NCI-H524 (cell line): Measurements from ENCODE around the gene CADPS.
A peak's percentile ranks its signal among the peaks of the same experiment; 100 is the strongest.
"Not testable (repeated sequence)": the region's sequence is repeated elsewhere in the genome, so short reads cannot be mapped to it uniquely, and the experiment has no call there.

Experiments used
- DNase-seq, 2 experiments: peaks; one replicate each; lab custom pipeline; 2025; lab: John Stamatoyannopoulos, UW

Gene CADPS

GRCh38 chr3:62600033-62600432 is 275.2 kb downstream of the CADPS start:
- peak; percentile 47 to 78 for DNase-seq

GRCh38 chr3:62597491-62597890 is 277.7 kb downstream of the CADPS start:
- no peak for DNase-seq

GRCh38 chr3:62592408-62592807 is 282.8 kb downstream of the CADPS start:
- DNase-seq: no peak

GRCh38 chr3:62589078-62589477 is 286.1 kb downstream of the CADPS start:
- DNase-seq: no peak

GRCh38 chr3:62587579-62588031 is 287.6 kb downstream of the CADPS start:
- peak in 1 of 2 experiments; percentile 25 for DNase-seq

GRCh38 chr3:62587169-62587568 is 288.0 kb downstream of the CADPS start:
- no peak for DNase-seq

- no peak for DNase-seq
These were observed 288.9 kb downstream of the CADPS start for GRCh38 chr3:62586356-62586755.

- no peak for DNase-seq
These were observed 289.4 kb downstream of the CADPS start for GRCh38 chr3:62585861-62586260.

- no peak for DNase-seq
These were observed 290.6 kb downstream of the CADPS start for GRCh38 chr3:62584636-62585035.

- DNase-seq: no peak
These were observed 292.6 kb downstream of the CADPS start for GRCh38 chr3:62582495-62583172.

GRCh38 chr3:62580485-62580884 is 294.7 kb downstream of the CADPS start:
- DNase-seq: not testable (repeated sequence)

GRCh38 chr3:62577153-62577552 is 298.1 kb downstream of the CADPS start:
- no peak for DNase-seq

GRCh38 chr3:62574266-62574898 is 300.8 kb downstream of the CADPS start:
- DNase-seq: no peak

- DNase-seq: no peak
These were observed 303.3 kb downstream of the CADPS start for GRCh38 chr3:62571916-62572315.

GRCh38 chr3:62570888-62571287 is 304.3 kb downstream of the CADPS start:
- DNase-seq: no peak

GRCh38 chr3:62569609-62570008 is 305.6 kb downstream of the CADPS start:
- DNase-seq: no peak

GRCh38 chr3:62567097-62568021 is 307.9 kb downstream of the CADPS start:
- DNase-seq: no peak

GRCh38 chr3:62566022-62566557 is 309.1 kb downstream of the CADPS start:
- DNase-seq: no peak

GRCh38 chr3:62562596-62562995 is 312.6 kb downstream of the CADPS start:
- DNase-seq: no peak

GRCh38 chr3:62562017-62562416 is 313.2 kb downstream of the CADPS start:
- no peak for DNase-seq

GRCh38 chr3:62559831-62560445 is 315.3 kb downstream of the CADPS start:
- peak in 1 of 2 experiments; percentile 44 for DNase-seq
